ENCODE results near the gene TMBIM4. TPM values are rescaled to one million over a fixed set of nuclear protein-coding genes. Genes with fewer than 3 reads are reported as not detected.

The TMBIM4 gene
- total and polyA plus RNA-seq, 3 donors from 2014 or later: 175 to 462 (median 205) TPM

DNA sequence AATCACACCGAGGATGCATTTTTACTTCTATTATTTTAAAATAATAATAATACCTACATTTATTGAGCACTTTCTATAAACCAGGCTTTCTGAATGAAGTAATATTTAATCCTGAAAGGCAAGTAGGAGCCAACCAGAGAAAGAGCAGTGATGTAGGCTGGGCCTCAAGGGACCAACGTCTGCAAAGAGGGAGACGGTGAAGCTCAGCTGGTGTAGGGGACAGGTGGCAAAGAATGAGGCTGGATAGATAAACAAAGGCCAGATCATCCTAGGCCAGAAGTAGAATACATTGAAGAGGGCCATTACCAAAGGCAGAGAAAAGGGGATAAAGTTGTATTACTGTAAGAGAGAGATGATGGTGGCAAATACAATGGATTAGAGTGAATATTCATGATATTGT is 810 bp upstream of the TMBIM4 start:
- 53 to 71% methylated on average over 3 of the region's 3 CpGs for WGBS, 2 donors
- intact Hi-C loops (cut with DNase I; ENCODE audit: low total_unique reads): no loop called here
- H3K27ac ChIP-seq: peak overlapping the region in 1 of 2 donors; percentile 100
- H3K36me3 ChIP-seq (ENCODE audit: low read depth, missing control alignments): no peaks in the 10 kb centered on the region
- no peaks in the 10 kb centered on the region for H3K9me3 ChIP-seq
- TF ChIP-seq POLR2A (IDR thresholded peaks at IDR 0.05): no peak
- TF ChIP-seq, protein P1, sequence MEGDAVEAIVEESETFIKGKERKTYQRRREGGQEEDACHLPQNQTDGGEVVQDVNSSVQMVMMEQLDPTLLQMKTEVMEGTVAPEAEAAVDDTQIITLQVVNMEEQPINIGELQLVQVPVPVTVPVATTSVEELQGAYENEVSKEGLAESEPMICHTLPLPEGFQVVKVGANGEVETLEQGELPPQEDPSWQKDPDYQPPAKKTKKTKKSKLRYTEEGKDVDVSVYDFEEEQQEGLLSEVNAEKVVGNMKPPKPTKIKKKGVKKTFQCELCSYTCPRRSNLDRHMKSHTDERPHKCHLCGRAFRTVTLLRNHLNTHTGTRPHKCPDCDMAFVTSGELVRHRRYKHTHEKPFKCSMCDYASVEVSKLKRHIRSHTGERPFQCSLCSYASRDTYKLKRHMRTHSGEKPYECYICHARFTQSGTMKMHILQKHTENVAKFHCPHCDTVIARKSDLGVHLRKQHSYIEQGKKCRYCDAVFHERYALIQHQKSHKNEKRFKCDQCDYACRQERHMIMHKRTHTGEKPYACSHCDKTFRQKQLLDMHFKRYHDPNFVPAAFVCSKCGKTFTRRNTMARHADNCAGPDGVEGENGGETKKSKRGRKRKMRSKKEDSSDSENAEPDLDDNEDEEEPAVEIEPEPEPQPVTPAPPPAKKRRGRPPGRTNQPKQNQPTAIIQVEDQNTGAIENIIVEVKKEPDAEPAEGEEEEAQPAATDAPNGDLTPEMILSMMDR (IDR thresholded peaks at IDR 0.05): no peak
- no peaks in the 10 kb centered on the region for H3K27me3 ChIP-seq
- H3K4me3 ChIP-seq: peak overlapping the region; percentile 86 to 94
- no peak for DNase-seq
- no peaks in the 10 kb centered on the region for H3K4me1 ChIP-seq

DNA sequence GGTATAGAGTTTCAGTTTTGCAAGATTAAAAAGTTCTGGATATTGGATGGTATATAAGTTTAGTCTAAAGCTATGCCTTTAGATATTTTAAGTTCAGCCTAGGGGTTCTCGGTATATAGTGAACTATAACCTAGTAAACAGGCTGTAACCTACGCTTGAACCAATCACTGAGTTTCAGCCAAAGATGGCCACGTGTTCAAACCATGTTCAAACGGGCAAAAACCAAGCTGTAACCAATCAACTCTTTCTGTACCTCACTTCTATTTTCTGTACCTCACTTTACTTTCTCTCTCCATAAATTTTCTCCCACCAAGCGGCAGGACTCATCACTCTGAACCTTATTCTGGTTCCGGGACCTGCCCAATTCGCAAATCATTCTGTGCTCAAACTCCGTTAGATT is 1.4 kb downstream of the TMBIM4 start:
- no peaks in the 10 kb centered on the region for H3K27me3 ChIP-seq
- no peak for DNase-seq
- 44 to 48% methylated on average over 8 of the region's 8 CpGs for WGBS, 2 donors
- no peaks in the 10 kb centered on the region for H3K9me3 ChIP-seq
- no peaks in the 10 kb centered on the region for H3K36me3 ChIP-seq (ENCODE audit: low read depth, missing control alignments)
- intact Hi-C loops (cut with DNase I; ENCODE audit: low total_unique reads): no loop called here
- TF ChIP-seq, protein P1 (IDR thresholded peaks at IDR 0.05): no peak
- no peak overlapping the region for H3K4me3 ChIP-seq
- no peaks in the 10 kb centered on the region for H3K4me1 ChIP-seq
- peak overlapping the region in 1 of 2 donors; percentile 100 for H3K27ac ChIP-seq

DNA sequence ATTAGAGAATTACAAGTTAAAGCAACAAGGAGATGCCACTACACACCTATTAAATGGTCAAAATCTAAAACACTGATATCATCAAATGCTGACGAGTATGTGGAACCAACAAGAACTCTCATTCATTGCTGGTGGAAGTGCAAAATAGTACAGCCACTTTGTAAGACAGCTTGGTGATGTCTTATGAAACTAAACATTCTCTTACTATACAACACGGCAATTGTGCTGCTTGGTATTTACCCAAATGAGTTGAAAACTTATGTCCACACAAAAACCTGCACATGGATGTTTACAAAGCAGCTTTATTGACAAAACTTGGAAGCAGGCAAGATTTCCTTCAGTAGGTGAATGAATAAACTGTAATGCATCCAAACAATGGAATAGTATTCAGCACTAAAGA is 3.2 kb downstream of the TMBIM4 start:
- TF ChIP-seq POLR2A (IDR thresholded peaks at IDR 0.05): no peak
- TF ChIP-seq, protein P1 (IDR thresholded peaks at IDR 0.05): no peak
- H3K36me3 ChIP-seq (ENCODE audit: low read depth, missing control alignments): no peaks in the 10 kb centered on the region
- H3K27me3 ChIP-seq: no peaks in the 10 kb centered on the region
- H3K4me3 ChIP-seq: no peak overlapping the region
- H3K4me1 ChIP-seq: no peaks in the 10 kb centered on the region
- H3K27ac ChIP-seq: no peak overlapping the region
- 87 to 91% methylated on average over 2 of the region's 2 CpGs for WGBS, 2 donors
- intact Hi-C loops (cut with DNase I; ENCODE audit: low total_unique reads): no loop called here
- DNase-seq: no peak
- no peaks in the 10 kb centered on the region for H3K9me3 ChIP-seq

DNA sequence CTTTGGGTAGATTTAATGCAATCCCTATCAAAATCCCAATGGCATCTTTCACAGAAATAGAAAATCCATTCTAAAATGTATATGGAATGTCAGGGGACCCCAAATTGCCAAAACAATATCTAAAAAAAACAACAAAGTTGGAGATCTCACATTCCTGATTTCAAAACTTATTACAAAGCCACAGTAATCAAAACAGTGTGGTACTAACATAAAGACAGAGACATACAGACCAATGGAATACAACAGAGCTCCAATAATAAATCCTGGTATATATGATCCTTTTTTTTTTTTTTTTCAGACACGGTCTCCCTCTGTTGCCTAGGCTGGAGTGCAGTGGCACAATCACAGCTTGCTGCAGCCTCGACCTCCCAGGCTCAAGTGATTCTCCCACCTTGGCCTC is 4.7 kb downstream of the TMBIM4 start:
- WGBS, 2 donors: 93 to 94% methylated on average over 2 of the region's 2 CpGs
- H3K9me3 ChIP-seq: no peaks in the 10 kb centered on the region
- intact Hi-C loops (cut with DNase I; ENCODE audit: low total_unique reads): no loop called here
- TF ChIP-seq POLR2A (IDR thresholded peaks at IDR 0.05): no peak
- TF ChIP-seq, protein P1 (IDR thresholded peaks at IDR 0.05): no peak
- H3K36me3 ChIP-seq (ENCODE audit: low read depth, missing control alignments): no peaks in the 10 kb centered on the region
- DNase-seq: no peak
- no peaks in the 10 kb centered on the region for H3K4me1 ChIP-seq
- no peak overlapping the region for H3K27ac ChIP-seq
- H3K4me3 ChIP-seq: no peak overlapping the region
- no peaks in the 10 kb centered on the region for H3K27me3 ChIP-seq

DNA sequence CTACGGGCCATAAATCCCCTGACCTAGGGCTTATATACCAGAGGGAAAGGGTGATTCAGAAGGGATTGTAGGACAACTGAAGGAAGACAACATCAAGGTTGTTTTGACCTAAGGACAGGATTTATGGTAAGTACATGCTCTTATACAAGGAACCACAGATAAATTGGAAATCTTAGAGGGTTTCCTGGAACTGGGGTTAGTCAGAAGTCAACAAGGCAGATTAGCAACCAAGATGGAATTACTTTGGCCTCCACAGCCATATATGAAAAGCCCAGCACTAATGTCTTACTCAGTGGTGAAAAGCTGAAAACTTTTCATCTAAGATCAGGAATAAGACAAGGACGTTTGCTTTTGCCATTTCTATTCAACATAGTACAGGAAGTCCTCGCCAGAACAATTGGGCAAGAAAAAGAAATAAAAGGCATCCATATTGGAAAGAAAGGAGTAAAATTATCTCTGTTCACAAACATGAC is 5.4 kb downstream of the TMBIM4 start:
- no peaks in the 10 kb centered on the region for H3K36me3 ChIP-seq (ENCODE audit: low read depth, missing control alignments)
- no peaks in the 10 kb centered on the region for H3K4me1 ChIP-seq
- no peak for TF ChIP-seq POLR2A (IDR thresholded peaks at IDR 0.05)
- TF ChIP-seq, protein P1 (IDR thresholded peaks at IDR 0.05): no peak
- no peaks in the 10 kb centered on the region for H3K9me3 ChIP-seq
- intact Hi-C loops (cut with DNase I; ENCODE audit: low total_unique reads): no loop called here
- no peak overlapping the region for H3K4me3 ChIP-seq
- no peak overlapping the region for H3K27ac ChIP-seq
- WGBS, 2 donors: 85 to 89% methylated on average over 3 of the region's 3 CpGs
- no peaks in the 10 kb centered on the region for H3K27me3 ChIP-seq
- DNase-seq: no peak

Data from testis (tissue), 3 donors.